A549 (cell line): Measurements from ENCODE around the gene C4orf36.

ENCODE experiments used
- JUN ChIP-seq, 2 experiments: fragments of >200 bp; sonication (Bioruptor Twin); formaldehyde crosslinking; IDR thresholded peaks; 2 replicates in 1 of 2; 3 replicates in 1 of 2; pipeline ENCODE4 v1.6.1; 2016 to 2017
- JUNB ChIP-seq: fragments of >200 bp; sonication (Bioruptor Twin); formaldehyde crosslinking; IDR thresholded peaks from 2 replicates; pipeline ENCODE4 v1.6.1; 2016
- KDM5A ChIP-seq: fragments of 200-600 bp; sonication (generic); IDR thresholded peaks from 2 replicates; pipeline ENCODE4 v1.6.1; 2016; ENCODE audit warnings: antibody characterized with exemption, mild to moderate bottlenecking
- NPAS2 ChIP-seq: fragments of 250-450 bp; sonication (Bioruptor Pico); IDR thresholded peaks from 2 replicates; pipeline ENCODE4 v1.8.0; 2022; ENCODE audit warnings: mild to moderate bottlenecking, moderate library complexity, borderline replicate concordance
- SMC3 ChIP-seq: fragments of >200 bp; sonication (Bioruptor Twin); formaldehyde crosslinking; IDR thresholded peaks from 3 replicates; pipeline ENCODE4 v1.6.1; 2018; ENCODE audit warnings: inconsistent platforms
- TF ChIP-seq, protein P1 (sequence below): fragments of 450-650 bp; IDR thresholded peaks from 2 replicates; pipeline ENCODE4 v1.6.1; 2014; ENCODE audit warnings: antibody characterized with exemption

GRCh38 chr4:86879641-86880040, 12.6 kb downstream of the C4orf36 start:
- TF ChIP-seq KDM5A (no peak), JUNB (no peak), JUN (IDR thresholded peaks at IDR 0.05) (no peak), SMC3 (no peak), NPAS2 (CRISPR knock-in tag) (no peak)
- TF ChIP-seq, protein P1, sequence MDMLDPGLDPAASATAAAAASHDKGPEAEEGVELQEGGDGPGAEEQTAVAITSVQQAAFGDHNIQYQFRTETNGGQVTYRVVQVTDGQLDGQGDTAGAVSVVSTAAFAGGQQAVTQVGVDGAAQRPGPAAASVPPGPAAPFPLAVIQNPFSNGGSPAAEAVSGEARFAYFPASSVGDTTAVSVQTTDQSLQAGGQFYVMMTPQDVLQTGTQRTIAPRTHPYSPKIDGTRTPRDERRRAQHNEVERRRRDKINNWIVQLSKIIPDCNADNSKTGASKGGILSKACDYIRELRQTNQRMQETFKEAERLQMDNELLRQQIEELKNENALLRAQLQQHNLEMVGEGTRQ, result no peak
